ENCODE measurements around the gene RIBC1.
"Not testable (repeated sequence)": the region's sequence is repeated elsewhere in the genome, so short reads cannot be mapped to it uniquely, and the experiment has no call there.

The RIBC1 gene

DNA sequence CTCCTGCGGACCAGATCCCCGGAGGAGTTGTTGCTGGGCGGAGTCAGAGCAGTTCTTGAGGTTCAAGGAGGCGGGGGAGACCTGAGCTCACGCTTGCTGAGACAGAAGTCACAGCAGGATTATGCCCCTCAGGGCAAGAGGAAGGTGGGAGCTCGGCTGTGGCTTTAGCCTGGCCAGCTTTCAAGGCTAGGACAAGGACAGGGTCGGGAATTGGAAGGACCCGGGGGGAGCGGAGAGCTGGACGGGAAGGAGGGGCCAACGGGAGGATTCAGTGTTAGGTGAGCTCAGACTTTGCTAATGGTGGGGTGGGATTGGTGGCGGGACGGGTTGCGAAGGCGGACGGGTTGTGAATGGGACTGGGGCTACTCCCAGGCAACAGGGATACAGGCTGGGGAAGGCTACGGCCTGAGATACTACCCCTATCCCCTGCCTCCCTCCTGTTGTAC is at the start of gene RIBC1:
Gene RIBC1, plus strand, starts transcription at position 13 of the 446 bp plus-strand sequence. CDS start 3,404 bp downstream, outside the sequence.
- DNase-seq = no peak

DNA sequence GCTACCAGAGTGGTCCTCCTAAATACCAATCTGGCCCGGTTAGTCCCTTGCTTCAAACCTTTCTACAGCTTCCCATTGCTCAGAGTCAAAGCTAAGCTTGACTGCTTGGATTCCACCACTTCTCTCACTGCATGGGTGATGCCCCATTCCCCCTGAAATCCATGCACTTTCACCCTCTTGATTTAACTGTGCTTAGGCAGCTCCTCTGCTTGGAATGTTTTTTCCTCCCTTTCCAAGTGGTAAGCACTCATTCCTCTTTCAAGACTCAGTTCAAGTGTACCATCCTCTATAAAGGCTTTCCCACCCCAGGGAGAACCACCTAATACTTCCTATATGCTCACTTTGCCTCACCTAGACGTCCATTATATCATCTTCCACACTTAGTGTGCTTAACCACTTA is 49.4 kb upstream of the RIBC1 start:
- DNase-seq = no peak

DNA sequence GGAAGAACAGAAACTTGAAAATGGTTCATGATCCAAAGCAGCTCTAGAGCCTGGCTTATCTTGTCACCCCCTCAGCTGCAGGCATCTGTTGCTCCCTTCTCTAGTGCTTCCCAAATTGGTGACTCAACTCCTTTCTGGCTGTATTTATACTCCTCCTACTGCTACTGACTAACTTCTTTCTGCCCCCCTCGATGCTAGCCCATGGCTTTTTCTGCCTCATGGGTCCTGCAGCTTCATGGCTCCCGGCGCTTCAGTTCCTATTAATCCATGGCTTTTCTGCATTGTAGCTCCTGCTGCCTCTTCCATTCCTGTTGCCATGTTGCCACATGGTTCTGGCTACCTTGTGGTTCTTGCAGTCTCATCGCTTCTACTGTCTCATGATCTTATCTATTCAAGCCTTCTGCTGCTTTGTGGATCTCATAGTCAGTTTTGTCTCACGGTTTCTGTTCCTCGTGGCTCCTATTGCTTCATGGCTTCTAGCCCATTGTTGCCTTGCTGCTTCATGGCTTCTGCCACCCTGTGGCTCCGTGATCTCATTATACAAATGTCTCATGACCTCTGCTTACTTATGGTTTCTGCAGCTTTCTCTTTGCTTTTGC is 48.4 kb upstream of the RIBC1 start:
- DNase-seq = peak; percentile 18

DNA sequence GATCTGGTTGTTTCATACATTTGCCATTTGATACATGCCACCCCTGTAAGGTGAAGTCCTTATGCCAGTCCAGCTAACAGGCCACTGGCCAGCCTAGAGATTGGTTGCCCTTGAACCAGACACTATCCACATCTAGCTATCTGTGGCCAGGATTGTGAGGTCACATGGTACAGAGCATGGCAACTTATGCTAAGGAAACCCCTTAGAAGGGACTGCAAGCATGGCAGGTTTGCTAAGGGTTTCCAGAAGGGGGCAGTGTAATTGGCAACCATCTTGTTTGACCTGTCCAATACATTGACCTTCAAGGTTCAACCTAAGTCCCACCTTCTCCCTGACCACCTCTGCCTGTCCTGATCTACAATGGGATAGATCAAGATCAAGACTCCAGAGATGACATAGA is 47.8 kb upstream of the RIBC1 start:
- no peak for DNase-seq

DNA sequence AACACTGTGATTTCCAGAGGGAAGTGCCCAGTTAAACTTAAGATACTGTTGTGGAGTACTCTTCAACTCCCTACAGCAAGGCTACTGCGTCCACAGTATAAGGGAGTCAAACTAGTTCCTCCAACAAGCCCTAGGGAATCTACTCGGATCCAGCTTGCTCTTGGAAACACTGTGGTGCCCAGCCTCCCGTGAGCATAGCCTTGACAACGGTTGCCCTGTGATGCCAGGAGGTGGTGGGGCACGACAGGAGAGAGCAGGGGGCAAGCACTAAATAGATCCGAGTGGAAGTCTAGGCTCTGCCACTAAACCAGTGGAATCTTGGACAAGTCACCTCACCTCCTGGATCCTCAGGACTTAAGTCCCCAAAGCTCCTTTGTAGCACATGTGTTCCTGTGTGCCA is 45.8 kb upstream of the RIBC1 start:
- no peak for DNase-seq

DNA sequence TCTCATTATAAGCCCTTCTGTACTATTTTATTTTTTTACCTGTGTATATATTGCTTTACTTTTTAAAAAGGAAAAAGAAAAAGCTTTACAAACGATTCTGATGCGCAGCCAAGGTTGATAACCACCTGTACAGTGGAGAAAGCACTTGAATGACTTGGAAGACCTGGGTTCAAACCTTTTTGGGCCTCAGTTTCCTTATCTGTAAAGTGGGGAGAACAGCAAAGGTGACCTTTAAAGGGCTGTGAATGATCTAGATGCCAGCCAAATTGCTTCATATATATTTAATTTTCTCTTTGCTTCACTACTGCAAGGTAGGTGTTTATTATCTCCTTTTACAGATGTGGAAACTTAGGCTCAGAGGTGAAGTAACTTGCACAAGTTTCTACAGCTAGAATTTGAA is 45.2 kb upstream of the RIBC1 start:
- no peak for DNase-seq

DNA sequence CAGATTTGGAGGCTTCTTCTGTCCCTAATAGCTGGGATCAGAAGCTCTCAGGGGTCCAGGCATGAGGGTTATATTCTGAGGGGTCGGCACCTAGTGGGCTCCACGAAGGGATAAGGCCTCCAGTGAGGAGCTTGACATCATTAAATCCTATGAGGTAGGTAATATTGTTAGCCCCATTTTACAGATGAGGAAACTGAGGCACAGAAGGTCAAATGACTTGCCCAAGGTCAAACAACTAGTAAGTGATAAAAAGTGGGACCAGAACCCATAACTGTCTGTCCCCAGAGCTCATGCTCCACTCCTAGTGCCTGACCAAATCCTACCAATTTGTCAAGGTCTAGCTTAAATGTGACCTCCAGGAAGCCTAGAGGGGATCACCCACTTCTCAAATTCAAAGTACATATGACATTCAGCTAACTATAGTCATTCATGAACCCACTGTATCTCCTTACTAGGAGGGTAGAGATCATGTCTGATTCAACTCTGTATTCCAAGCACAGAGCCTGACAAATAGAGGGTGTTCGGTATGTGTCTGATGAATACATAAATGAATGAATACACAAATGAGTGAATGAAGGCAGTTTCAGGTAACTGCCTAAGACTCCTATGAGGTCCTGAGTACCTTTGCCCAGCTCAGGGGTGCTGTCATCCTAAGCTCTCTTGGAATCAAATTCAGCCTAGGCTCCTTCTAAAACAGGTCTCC is 43.5 kb upstream of the RIBC1 start:
- no peak for DNase-seq

DNA sequence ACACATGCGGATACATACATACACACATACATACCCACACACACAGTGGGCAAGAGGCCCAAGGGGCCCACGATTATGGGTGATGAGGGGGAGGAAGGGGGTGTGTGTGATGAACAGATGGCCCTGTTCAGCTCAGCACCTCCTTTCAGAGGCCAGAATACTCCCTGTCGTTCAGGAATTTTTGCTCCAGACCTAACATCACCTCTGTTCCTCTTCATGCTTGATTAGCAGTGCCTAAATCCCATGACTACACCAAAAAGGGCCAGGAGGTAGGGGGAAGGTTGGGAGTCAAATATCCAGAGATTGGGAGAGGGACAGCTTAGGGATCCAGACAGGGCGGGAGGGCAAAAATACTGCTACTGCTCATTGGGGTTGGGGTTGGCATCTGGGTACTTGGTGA is 42.9 kb upstream of the RIBC1 start:
- no peak for DNase-seq

DNA sequence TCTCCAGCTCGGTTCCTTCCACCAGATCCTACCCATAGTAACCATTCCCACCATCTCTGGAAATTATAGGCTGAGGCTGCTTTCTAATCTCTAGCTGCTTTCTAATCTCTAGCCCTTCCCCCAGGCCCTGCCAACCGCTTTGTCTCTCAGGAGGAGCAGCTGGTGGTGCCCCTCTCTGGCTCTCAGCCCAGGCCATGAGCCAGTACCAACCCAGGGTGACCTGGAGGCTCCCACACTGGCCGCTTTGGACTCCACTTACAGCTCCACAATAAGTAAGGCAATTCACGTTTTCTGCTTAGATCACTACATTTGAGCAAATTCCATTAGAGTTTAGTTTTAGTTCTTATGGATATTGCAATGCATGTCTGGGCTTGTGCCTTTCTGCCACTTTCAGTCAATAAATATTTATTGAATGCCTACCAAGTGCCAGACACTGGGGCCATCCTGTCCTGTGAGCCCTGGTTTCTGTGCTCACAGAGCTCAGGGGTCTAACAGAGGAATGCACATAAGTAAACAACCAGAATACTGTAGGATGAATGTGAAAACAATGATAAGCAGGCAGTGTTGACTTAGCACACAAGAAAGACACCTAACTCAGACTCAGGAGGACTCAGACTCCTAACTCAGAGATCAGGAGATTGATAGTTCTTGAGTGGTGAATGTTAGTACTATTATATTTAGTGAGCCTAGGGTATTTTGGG is 39.1 kb upstream of the RIBC1 start:
- DNase-seq = no peak

DNA sequence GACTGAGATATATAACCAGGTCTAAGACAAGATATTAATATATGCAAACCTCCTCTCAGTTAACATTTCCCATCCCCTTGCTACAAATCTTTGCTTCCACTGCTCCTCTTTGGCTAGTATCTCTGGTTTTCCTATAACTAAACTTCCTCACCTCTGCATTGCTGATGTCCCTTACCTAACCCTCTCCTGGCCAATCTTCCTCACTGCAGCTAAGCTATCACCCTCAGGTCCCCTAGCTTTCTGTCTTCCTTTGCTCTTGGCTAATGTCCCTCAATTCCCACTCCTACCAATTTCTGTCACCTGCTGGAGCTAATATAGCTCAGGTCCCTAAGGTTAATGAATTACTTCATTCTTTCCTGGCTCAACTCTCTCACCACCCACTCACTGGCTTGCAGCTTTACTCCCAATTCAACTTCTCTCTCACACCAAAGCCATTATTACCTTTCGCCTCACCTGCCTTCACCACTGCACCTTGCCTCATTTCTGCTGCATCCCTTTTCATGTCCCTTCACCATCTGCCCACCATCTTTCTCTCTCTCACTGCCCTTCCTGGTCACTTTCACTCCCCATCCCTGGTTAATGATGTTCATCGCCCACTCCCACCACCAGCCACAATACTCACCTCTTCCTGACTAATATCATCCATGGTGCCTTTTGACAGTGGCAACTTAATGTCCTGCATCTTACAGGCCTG is 26.9 kb upstream of the RIBC1 start:
- DNase-seq = no peak

DNA sequence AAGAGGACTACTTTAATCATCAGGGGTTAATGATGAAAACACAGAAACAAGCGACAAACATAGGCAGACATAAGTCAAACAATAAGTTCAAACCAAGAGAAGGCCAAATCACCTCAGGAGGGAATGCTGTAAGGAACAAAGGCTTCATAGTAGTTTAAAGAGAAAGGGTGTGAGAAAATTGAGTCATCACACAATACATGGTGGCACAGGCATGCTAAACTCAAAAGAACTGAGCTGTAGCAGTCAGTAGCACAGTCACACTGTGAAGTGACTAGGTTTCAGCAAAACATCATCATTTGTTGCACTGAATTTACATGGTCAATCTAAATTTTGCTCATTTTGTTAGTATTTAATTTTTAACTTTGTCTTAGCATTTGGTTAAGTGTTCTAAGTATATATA is 24.5 kb upstream of the RIBC1 start:
- no peak for DNase-seq

DNA sequence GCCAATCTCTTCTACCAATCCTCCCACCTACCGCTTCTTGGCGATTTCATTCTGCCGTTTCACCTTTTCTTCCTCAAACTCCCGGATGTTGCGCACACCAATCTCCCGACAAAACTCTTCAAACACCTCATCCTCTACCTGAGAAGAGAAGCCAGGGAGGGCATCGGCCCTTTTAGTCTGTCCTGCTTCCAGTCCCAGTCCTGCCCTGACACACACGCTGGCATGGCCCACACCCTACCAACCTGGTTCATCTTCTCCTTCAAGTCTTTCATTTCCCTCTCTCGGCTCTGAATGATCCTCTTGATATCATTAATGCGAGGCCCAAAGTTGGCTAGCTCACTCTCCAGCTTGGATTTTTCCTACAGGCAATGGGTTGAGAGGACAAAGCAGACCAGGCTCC is 19.1 kb upstream of the RIBC1 start:
- no peak for DNase-seq

DNA sequence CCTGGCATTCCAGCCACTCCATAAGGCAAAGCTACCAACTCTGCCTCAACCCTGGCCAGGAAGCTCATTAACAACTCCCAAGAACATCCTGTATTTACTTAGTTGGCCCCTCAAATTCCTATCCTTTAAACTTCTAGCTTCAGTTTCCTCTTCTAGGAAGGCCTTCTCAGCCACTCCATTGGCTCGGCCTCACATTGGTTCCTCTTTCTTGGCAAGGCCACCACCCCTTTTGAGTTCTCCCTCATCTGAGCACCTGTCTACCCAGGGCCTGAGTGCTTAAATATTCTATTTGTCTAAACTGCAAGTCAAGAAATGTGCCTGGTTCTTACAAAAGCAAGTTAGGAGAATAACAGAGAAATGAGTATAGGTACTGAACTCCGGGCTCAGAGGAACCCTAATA is 10.2 kb upstream of the RIBC1 start:
- no peak for DNase-seq

DNA sequence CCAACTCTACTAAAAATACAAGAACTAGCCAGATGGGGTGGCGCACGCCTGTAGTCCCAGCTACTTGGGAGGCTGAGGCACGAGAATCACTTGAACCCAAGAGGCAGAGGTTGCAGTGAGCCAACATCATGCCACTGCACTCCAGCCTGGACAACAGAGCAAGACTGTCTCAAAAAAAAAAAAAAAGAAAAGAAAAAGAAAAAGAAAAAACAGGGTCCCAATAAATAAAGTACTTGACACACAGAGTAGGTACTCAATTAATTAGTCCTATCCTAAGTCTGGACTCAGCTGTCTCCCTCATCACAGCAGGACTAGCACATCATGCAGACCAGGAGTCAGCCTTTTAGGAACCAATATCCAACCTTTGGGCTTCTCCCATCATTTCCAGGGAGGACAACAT is 2.3 kb upstream of the RIBC1 start:
- DNase-seq = not testable (repeated sequence)

DNA sequence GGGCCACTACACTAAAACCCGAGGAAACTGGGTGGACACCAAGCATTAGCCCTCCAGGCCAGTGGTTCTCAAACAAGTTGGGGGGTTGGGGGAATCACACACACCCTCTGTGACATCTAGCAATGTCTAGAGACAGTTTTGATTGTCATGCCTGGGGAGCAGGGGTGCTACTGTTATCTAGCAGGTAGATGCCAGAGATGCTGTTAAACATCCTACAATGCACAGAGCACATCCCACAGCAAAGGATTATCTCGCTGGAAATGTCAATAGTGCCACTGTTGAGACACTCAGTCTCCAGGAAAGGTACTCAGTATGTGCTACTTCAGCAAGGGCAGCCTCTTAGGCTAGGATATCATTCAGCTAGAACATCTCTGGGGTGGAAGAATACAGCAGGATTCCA is 1.5 kb upstream of the RIBC1 start:
- DNase-seq = no peak

DNA sequence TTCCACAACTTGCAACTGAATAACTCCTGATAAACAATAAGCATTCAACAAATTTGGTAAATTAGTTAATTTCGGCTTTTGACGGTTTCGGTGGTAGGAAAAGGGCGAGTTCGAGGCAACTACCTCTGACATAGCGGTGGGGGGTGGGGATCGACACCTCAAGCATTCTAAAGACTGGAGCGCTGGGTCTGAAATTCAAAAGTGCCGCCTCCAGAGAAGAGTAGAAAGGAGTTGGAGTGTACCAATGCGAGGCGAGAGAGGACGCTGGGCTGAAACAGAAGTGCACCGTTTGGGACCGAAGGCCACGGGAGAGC is 944 bp upstream of the RIBC1 start:
- no peak for DNase-seq

DNA sequence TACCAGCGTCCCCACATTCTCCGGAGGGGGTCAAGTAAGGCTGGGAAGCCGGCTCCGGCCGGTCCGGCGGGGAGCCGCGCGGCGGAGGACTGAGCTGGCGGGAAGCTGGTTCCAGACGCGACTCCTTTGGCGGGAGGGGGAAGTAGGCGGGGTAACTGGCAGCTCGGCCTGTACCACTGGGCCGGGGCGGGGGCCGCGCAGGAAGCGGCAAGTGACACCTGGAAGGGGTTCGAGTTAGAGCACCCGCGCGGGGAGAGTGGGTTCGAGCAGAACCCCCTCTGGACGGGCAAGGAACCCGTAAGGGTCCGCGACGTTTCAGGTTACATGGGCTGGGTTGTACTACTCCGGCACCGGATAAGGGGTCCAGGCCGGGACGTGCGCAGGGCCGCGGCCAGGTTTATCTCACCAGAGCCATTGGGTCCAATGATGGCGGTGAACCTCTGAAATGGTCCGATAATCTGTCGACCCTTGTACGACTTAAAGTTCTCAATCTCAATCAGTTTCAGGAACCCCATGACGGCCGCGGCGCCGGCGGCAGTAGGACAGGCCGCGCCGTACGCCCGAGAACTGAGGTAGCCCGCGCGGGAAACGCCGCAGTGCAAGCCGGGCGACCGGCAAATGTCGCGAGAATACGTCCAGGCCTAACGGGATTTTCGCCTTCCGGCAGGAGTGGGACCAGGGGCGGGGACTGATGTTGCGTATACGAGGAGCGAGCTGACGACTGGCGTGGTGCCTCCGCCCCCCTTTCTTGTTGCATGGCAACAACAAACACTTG is 400 bp upstream of the RIBC1 start, which contains the start of gene SMC1A:
Gene SMC1A, minus strand, starts transcription at position 569 of the 775 bp plus-strand sequence. Its CDS starts 54 bp downstream, at position 515.
- DNase-seq = peak; percentile 95

DNA sequence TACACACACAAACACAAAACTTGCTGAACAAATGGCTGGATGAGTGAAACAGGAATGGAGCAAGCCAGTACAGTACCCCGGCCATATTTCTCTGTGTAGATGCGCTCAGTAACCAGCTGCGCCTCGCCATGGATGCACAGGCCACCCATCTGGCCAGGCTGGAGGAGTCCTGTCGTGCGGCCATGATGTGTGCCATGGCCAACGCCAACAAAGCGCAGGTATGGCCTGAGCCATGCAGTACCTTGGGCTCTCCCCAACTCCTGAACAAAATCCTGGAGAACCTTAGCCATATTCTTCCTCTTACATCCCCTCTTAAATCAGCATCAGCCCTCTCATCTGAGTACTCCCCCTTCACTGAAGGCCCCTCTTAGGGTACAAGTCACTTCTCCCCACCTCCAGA is 7.1 kb downstream of the RIBC1 start:
- DNase-seq = no peak

DNA sequence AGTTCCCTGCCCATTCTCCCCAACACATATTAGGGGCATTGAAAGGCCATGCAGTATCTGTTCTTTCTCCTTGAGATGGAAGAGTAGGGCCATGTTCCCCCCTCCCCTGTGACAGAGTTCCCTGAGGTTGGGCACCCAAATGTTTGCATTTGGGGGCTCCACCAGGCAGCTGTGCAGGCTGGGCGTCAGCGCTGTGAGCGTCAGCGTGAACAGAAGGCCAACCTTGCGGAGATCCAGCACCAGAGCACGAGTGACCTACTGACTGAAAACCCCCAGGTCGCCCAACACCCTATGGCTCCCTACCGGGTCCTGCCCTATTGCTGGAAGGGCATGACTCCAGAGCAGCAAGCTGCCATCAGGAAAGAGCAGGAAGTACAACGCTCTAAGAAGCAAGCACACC is 7.6 kb downstream of the RIBC1 start:
- no peak for DNase-seq

DNA sequence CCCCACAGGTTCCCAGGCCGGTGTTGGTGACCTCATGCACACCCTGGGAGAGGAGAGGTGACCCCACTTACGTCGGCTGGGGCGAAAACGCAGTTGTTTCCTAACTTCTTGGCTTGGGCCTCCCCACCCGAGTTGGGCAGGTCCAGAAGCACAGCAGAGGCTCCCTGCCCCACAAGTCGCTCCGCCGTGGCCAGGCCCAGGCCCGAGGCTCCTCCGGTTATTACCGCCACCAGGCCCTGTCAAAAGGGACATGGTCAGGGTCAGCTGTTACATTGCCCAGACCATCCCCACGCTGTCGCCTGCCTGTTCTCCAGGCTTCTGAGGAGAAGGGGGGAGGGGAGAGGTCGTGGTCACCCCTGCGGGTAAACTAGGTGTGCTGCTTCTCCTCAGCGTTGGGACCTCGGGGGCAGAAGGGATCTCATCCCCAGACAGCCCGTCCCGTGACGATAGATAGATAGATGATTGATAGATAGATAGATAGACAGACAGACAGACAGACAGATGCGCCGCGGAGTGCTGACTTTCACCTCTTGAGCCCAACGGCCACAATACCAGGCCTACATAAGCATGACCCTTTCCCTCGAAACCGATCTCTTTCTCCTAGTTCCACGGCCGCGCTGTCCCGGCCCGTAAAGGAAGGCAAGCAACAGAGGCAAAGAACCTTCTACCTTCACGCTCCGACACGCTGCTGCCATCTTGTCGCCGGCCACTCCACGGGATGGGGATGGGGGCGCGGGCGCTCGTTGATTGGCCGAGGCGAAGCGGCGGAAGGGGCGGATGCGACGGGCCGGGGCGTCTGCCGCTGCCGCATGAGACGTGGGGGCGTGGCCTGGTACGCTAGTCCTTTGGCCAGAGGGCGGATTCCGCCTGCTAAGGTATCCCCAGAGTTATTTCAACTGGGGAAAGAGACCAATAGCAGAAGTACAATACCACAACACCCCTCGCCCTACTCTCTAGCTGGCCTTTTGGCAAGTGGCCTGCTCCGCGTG is 11.3 kb downstream of the RIBC1 start, which contains the start of gene HSD17B10:
Gene HSD17B10, minus strand, starts transcription at position 720 of the 989 bp plus-strand sequence. Its CDS starts 25 bp downstream, at position 695.
- DNase-seq = peak; percentile 79

DNA sequence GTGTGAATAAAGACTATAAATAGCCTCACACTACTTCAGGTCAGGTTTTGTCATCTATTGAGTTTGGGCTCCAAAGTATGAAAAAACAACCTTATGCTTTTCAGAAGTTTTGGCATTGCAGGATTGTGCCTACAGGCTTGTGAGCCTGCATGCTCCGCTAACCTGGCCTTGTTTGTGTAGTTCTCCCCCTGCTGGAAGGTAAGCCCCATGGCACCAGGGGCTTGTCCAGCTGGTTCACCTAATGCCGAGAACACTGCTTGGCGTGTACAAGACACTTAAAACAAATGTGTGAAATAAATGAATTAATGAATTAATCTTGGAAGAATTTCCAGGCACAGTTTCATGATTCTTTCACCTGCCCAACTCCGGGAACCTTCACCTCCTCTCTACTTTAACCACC is 13.3 kb downstream of the RIBC1 start:
- DNase-seq = peak; percentile 50
